SK-N-SH (cell line): ENCODE data around the gene RCSD1.

Source experiments
- MAX ChIP-seq: IDR thresholded peaks from 2 replicates; pipeline ENCODE4 v1.4.0; 2012; ENCODE audit warnings: low read depth
- RFX5 ChIP-seq: IDR thresholded peaks from 2 replicates; pipeline ENCODE4 v1.6.1; 2012; ENCODE audit warnings: mild to moderate bottlenecking, improper control_type of control experiment, low read length
- TF ChIP-seq, protein P1 (sequence below): IDR thresholded peaks from 2 replicates; pipeline ENCODE4 v1.4.0; 2012; ENCODE audit warnings: low read depth, borderline replicate concordance
- TF ChIP-seq, protein P2 (sequence below): fragments of 200-600 bp; sonication (generic); IDR thresholded peaks from 2 replicates; pipeline ENCODE4 v1.6.1; 2017; ENCODE audit warnings: antibody characterized with exemption, mild to moderate bottlenecking, moderate library complexity

DNA sequence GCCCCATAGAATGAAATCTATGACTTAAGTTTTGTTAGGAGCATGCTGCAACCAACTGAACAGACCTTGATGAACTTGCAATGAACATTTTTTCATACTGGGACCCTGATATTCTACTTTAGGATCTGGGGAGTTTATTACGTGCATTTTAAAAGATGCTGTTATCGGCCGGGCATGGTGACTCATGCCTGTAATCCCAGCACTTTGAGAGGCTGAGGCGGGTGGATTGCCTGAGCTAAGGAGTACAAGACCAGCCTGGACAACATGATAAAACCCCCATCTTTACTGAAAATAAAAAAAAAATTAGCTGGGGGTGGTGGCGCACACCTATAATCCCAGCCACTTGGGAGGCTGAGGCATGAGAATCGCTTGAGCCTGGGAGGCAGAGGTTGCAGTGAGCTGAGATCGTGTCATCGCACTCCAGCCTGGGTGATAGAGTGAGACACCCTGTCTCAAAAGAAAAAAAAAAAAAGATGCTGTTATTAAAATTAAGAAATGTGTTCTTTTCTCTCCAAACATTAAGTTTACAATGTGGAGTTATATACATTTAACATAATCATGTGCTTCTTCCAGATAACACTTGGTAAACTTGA, 98.9 kb downstream of the RCSD1 start:
- TF ChIP-seq, protein P1, sequence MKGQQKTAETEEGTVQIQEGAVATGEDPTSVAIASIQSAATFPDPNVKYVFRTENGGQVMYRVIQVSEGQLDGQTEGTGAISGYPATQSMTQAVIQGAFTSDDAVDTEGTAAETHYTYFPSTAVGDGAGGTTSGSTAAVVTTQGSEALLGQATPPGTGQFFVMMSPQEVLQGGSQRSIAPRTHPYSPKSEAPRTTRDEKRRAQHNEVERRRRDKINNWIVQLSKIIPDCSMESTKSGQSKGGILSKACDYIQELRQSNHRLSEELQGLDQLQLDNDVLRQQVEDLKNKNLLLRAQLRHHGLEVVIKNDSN = no peak
- TF ChIP-seq, protein P2, sequence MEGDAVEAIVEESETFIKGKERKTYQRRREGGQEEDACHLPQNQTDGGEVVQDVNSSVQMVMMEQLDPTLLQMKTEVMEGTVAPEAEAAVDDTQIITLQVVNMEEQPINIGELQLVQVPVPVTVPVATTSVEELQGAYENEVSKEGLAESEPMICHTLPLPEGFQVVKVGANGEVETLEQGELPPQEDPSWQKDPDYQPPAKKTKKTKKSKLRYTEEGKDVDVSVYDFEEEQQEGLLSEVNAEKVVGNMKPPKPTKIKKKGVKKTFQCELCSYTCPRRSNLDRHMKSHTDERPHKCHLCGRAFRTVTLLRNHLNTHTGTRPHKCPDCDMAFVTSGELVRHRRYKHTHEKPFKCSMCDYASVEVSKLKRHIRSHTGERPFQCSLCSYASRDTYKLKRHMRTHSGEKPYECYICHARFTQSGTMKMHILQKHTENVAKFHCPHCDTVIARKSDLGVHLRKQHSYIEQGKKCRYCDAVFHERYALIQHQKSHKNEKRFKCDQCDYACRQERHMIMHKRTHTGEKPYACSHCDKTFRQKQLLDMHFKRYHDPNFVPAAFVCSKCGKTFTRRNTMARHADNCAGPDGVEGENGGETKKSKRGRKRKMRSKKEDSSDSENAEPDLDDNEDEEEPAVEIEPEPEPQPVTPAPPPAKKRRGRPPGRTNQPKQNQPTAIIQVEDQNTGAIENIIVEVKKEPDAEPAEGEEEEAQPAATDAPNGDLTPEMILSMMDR = no peak
- TF ChIP-seq MAX (no peak), RFX5 (no peak)
